MM.1S (cell line): ENCODE measurements around the gene ZC2HC1C.

Experiments
- EZH2 ChIP-seq: fragments of 300-600 bp; sonication (generic); optimal IDR thresholded peaks from 2 replicates; pipeline ENCODE3; 2017; ENCODE audit warnings: low read depth, mild to moderate bottlenecking, antibody characterized with exemption, low read length, mixed read lengths
- EZH2phosphoT487 ChIP-seq: fragments of 300-600 bp; sonication (generic); IDR thresholded peaks from 2 replicates; pipeline ENCODE4 v1.6.1; 2018; ENCODE audit warnings: antibody characterized with exemption, low read length
- TF ChIP-seq, protein P1 (sequence below): fragments of 300-600 bp; sonication (generic); IDR thresholded peaks from 2 replicates; pipeline ENCODE4 v1.5.1; 2016; ENCODE audit warnings: antibody characterized with exemption, low read length, mixed read lengths

DNA sequence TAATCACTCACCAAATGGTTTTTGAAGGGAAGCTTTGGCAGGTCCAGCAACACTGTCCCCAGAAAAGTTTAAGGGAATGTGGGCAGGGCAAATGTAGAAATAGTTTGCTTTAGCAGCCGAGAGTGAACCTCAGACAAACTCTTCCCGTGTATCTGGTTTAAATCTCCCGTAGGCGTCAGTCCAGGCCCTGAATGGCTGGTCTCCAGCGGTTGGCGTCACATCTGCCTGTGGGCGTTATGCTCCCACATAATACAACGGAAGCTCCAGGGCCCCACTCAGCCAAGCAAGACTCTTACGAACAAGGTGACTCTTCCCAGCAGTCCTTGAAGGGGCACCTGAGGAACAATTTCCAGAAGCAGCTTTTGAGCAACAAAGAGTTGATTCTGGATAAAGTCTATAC is 942 bp downstream of the ZC2HC1C start:
- TF ChIP-seq, protein P1, sequence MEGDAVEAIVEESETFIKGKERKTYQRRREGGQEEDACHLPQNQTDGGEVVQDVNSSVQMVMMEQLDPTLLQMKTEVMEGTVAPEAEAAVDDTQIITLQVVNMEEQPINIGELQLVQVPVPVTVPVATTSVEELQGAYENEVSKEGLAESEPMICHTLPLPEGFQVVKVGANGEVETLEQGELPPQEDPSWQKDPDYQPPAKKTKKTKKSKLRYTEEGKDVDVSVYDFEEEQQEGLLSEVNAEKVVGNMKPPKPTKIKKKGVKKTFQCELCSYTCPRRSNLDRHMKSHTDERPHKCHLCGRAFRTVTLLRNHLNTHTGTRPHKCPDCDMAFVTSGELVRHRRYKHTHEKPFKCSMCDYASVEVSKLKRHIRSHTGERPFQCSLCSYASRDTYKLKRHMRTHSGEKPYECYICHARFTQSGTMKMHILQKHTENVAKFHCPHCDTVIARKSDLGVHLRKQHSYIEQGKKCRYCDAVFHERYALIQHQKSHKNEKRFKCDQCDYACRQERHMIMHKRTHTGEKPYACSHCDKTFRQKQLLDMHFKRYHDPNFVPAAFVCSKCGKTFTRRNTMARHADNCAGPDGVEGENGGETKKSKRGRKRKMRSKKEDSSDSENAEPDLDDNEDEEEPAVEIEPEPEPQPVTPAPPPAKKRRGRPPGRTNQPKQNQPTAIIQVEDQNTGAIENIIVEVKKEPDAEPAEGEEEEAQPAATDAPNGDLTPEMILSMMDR, result no peak
- no peak for TF ChIP-seq EZH2
- no peak for TF ChIP-seq EZH2phosphoT487
